HL-60 (cell line): ENCODE measurements around the gene CPT1B.

Experiments used
- TF ChIP-seq, protein P1 (sequence below): IDR thresholded peaks from one replicate; pipeline ENCODE4 v1.5.1; 2011; ENCODE audit warnings: low read length, control low read depth, inconsistent platforms; ENCODE audit not compliant: insufficient read depth
- TF ChIP-seq, protein P2 (sequence below): IDR thresholded peaks from 2 replicates; pipeline ENCODE4 v1.6.1; 2012; ENCODE audit warnings: low read depth; ENCODE audit not compliant: insufficient replicate concordance

DNA sequence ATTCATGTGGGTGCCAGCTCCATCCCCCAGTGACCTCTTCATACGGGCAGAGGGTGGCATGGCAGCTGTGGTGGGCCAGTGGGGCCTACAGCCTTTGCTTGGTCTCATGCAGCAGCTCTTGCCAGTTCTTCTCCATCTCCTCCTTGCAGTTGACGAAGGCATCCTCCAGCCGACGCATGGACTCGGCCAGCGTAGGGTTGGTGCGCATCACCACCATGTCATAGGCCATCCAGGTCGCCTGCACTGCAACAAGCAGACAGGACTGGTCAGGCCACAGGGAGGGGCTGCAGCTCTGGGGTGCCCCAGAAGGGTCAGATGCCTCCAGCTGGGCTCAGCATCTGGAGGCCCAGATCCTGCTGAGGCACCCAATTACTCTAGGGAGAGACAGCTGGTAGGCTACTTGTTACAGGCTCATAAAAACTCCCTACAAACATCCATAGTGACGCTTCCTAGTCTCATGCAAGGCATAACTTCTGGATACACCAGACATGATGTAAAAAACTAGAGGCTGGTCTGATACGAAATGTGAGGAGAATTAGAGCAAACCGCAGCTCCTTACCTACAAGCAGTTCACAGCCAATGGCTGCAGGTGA lies 27.0 kb downstream of the CPT1B start:
- TF ChIP-seq, protein P1, sequence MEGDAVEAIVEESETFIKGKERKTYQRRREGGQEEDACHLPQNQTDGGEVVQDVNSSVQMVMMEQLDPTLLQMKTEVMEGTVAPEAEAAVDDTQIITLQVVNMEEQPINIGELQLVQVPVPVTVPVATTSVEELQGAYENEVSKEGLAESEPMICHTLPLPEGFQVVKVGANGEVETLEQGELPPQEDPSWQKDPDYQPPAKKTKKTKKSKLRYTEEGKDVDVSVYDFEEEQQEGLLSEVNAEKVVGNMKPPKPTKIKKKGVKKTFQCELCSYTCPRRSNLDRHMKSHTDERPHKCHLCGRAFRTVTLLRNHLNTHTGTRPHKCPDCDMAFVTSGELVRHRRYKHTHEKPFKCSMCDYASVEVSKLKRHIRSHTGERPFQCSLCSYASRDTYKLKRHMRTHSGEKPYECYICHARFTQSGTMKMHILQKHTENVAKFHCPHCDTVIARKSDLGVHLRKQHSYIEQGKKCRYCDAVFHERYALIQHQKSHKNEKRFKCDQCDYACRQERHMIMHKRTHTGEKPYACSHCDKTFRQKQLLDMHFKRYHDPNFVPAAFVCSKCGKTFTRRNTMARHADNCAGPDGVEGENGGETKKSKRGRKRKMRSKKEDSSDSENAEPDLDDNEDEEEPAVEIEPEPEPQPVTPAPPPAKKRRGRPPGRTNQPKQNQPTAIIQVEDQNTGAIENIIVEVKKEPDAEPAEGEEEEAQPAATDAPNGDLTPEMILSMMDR, result no peak
- TF ChIP-seq, protein P2, sequence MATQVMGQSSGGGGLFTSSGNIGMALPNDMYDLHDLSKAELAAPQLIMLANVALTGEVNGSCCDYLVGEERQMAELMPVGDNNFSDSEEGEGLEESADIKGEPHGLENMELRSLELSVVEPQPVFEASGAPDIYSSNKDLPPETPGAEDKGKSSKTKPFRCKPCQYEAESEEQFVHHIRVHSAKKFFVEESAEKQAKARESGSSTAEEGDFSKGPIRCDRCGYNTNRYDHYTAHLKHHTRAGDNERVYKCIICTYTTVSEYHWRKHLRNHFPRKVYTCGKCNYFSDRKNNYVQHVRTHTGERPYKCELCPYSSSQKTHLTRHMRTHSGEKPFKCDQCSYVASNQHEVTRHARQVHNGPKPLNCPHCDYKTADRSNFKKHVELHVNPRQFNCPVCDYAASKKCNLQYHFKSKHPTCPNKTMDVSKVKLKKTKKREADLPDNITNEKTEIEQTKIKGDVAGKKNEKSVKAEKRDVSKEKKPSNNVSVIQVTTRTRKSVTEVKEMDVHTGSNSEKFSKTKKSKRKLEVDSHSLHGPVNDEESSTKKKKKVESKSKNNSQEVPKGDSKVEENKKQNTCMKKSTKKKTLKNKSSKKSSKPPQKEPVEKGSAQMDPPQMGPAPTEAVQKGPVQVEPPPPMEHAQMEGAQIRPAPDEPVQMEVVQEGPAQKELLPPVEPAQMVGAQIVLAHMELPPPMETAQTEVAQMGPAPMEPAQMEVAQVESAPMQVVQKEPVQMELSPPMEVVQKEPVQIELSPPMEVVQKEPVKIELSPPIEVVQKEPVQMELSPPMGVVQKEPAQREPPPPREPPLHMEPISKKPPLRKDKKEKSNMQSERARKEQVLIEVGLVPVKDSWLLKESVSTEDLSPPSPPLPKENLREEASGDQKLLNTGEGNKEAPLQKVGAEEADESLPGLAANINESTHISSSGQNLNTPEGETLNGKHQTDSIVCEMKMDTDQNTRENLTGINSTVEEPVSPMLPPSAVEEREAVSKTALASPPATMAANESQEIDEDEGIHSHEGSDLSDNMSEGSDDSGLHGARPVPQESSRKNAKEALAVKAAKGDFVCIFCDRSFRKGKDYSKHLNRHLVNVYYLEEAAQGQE, result no peak
